Measurements from ENCODE around the gene AIF1L. TPM values are rescaled to one million over a fixed set of nuclear protein-coding genes. Genes with fewer than 3 reads are reported as not detected.

The AIF1L gene
- total and polyA plus RNA-seq, 2 of the 13 experiments (the other 11 are each of a cell fraction or from before 2014, with no cell fraction given): 12.4 to 36.5 TPM

DNA sequence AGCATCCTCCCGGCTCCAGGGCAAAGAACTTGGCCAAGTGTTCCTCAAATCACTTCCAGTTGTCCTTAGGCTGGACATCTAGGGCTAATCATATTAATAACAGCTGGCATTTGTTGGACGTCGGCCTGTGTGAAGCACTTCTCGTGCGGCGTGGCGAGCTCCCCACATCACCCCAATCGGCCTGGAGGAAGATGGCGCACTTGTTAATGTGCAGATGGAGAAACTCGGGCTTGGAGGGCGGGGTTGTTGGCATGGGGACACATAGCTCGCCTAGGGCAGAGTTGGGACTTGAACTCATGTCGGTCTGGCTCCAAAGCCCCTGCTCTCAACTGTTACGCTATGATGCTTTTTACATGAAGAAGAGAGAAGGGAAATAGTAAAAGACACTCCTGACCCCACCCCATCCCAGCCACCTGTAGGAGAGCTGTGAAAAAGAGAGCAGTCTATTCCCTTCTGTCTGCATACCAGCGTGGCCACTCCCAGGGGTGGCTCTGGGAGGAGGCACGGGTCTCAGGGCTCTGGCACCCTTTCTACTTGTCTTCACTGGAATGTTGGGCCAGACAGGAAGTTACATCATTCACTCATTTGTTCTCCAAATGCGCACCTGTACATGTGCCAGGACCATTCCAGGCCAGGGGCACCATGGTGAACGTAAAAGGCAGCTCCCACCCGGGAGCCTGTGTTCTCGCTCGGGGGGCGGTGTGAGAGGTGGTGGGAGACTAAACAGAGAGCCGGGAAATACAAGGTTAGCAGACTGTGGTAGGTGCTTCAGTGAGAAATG, 16.2 kb downstream of the AIF1L start:
- CTCF ChIA-PET (ENCODE audit: low intra/inter-chr PET ratio, low total read pairs): no interaction called here
- Histone ChIP-seq H3K27ac (ENCODE audit: extremely low read length, insufficient read depth, low read length) (no peak overlapping the region), H3K27me3 (ENCODE audit: control insufficient read depth in 1 of 2, insufficient read depth in 2 of 2, low read length in 2 of 2) (peaks cover 0 to 3% of the 10 kb centered on the region in 2 experiments; a peak in 1 of 5 replicates), H2AFZ (ENCODE audit: low read length) (no peak overlapping the region), H3K9ac (ENCODE audit: insufficient read depth, low read depth, low read length) (no peak overlapping the region; the same call in 1 of the 2 replicates), H3K4me1 (ENCODE audit: insufficient read depth, low read length) (peaks cover 17% of the 10 kb centered on the region), H3K4me2 (ENCODE audit: low read depth, low read length) (0 out of 2 replicates have a peak overlapping the region, but pooled peaks have one; percentile 53), H3K4me3 (replicated peaks in 1 of 3; ENCODE audit: insufficient read depth in 1 of 3, low read depth in 2 of 3, low read length in 3 of 3) (no peak overlapping the region), H3K9me3 (ENCODE audit: low read length) (no peaks in the 10 kb centered on the region), H4K20me1 (ENCODE audit: insufficient read depth, low read length) (no peaks in the 10 kb centered on the region), H3K79me2 (ENCODE audit: insufficient read depth, low read length) (no peaks in the 10 kb centered on the region), H3K36me3 (replicated peaks in 1 of 2; ENCODE audit: control insufficient read depth in 1 of 2, insufficient read depth in 2 of 2, low read length in 2 of 2) (no peaks in the 10 kb centered on the region; a peak in 1 of 5 replicates)
- TF ChIP-seq ZNF672 (CRISPR knock-in tag; IDR thresholded peaks at IDR 0.05) (no peak), POLR2AphosphoS5 (IDR thresholded peaks at IDR 0.05; ENCODE audit: low read depth, low read length) (no peak), ZNF275 (CRISPR knock-in tag; IDR thresholded peaks at IDR 0.05; ENCODE audit: borderline replicate concordance) (no peak), CSRNP2 (CRISPR knock-in tag; conservative IDR thresholded peaks at IDR 0.05; ENCODE audit: low read depth) (no peak), HDAC6 (IDR thresholded peaks at IDR 0.05; ENCODE audit: low read depth, low read length) (no peak)
- ATAC-seq: no peak
- DNase-seq (ENCODE audit: low spot score): no peak
- 96% methylated on average over 22 of the region's 23 CpGs for WGBS (ENCODE audit: low lambda C conversion rate)
- intact Hi-C loops (cut with micrococcal nuclease; ENCODE audit: unreplicated experiment) (no loop called here), in situ Hi-C loops (cut with HindIII; ENCODE audit: extremely low pct_ligation_motif_present, low pct_unique_long_range_greater_than_20kb) (no loop called here)
- POLR2A ChIA-PET: interaction anchor here (1.8 to 3.2 kb wide), 2 partner anchors 11 to 13 kb away, joined by 8 to 15 read pairs; partner anchors contain the start of gene NUP214
- FAIRE-seq: no peak
- BruUV-seq (replicated peaks): TSS peak; percentile 31
